ENCODE data around the gene MBOAT1. TPM values are rescaled to one million over a fixed set of nuclear protein-coding genes. Genes with fewer than 3 reads are reported as not detected.
"Not testable (repeated sequence)": the region's sequence is repeated elsewhere in the genome, so short reads cannot be mapped to it uniquely, and the experiment has no call there.

The MBOAT1 gene
- polyA plus RNA-seq, 12 donors = 3.2 to 10.1 (median 4.6) TPM; not detected in 1

GRCh38 chr6:20141931-20142330, 70.3 kb downstream of the MBOAT1 start:
- DNase-seq = no peak

- DNase-seq = not testable (repeated sequence)
Observed at GRCh38 chr6:20139127-20139963, 72.9 kb downstream of the MBOAT1 start.

GRCh38 chr6:20137837-20138236, 74.4 kb downstream of the MBOAT1 start:
- no peak for DNase-seq

- DNase-seq = no peak
Observed at GRCh38 chr6:20137240-20137639, 75.0 kb downstream of the MBOAT1 start.

GRCh38 chr6:20135677-20136268, 76.5 kb downstream of the MBOAT1 start:
- DNase-seq = no peak

GRCh38 chr6:20134613-20135012, 77.7 kb downstream of the MBOAT1 start:
- no peak for DNase-seq

GRCh38 chr6:20129290-20130088, 82.8 kb downstream of the MBOAT1 start:
- DNase-seq = no peak

GRCh38 chr6:20128018-20128417, 84.3 kb downstream of the MBOAT1 start:
- no peak for DNase-seq

GRCh38 chr6:20126789-20127653, 85.2 kb downstream of the MBOAT1 start:
- peak; percentile 41 for DNase-seq

- no peak for DNase-seq
Observed at GRCh38 chr6:20126102-20126752, 86.0 kb downstream of the MBOAT1 start.

- no peak for DNase-seq
Observed at GRCh38 chr6:20124545-20124944, 87.7 kb downstream of the MBOAT1 start.

- no peak for DNase-seq
Observed at GRCh38 chr6:20119485-20119884, 92.8 kb downstream of the MBOAT1 start.

- DNase-seq = no peak
Observed at GRCh38 chr6:20118892-20119291, 93.4 kb downstream of the MBOAT1 start.

- no peak for DNase-seq
Observed at GRCh38 chr6:20117474-20117873, 94.8 kb downstream of the MBOAT1 start.

- DNase-seq = no peak
Observed at GRCh38 chr6:20116792-20117191, 95.5 kb downstream of the MBOAT1 start.

- DNase-seq = peak; percentile 50
Observed at GRCh38 chr6:20115246-20115980, 96.9 kb downstream of the MBOAT1 start.

GRCh38 chr6:20113649-20114224, 98.5 kb downstream of the MBOAT1 start:
- no peak for DNase-seq

GRCh38 chr6:20112841-20113240, 99.4 kb downstream of the MBOAT1 start:
- no peak for DNase-seq

- DNase-seq = no peak
Observed at GRCh38 chr6:20112241-20112640, 100.0 kb downstream of the MBOAT1 start.

GRCh38 chr6:20110478-20110877, 101.8 kb downstream of the MBOAT1 start:
- no peak for DNase-seq
